Suprapubic skin (tissue), 4 donors: ENCODE measurements around the gene PCED1B.

Source experiments
- EP300 ChIP-seq: sonication (generic); formaldehyde crosslinking; IDR thresholded peaks from one replicate; pipeline ENCODE4 v1.6.1; 2017; ENCODE audit warnings: antibody characterized with exemption
- POLR2A ChIP-seq, 2 donors: fragments of 450-650 bp; IDR thresholded peaks; one replicate each; pipeline ENCODE4 v1.6.1; 2017; ENCODE audit warnings: antibody characterized with exemption in 2 of 2, mild to moderate bottlenecking in 2 of 2, moderate library complexity in 2 of 2
- POLR2AphosphoS5 ChIP-seq, 3 donors: sonication (generic); formaldehyde crosslinking; IDR thresholded peaks; one replicate each; pipeline ENCODE4 v1.6.1; 2017; ENCODE audit warnings: antibody characterized with exemption in 3 of 3
- TF ChIP-seq, protein P1 (sequence below), 2 donors: fragments of 200-600 bp in 1 of 2; fragments of 450-650 bp in 1 of 2; sonication (generic) in 1 of 2; IDR thresholded peaks; one replicate each; pipeline ENCODE4 v1.5.1; 2016 to 2019; ENCODE audit warnings: antibody characterized with exemption in 2 of 2, mild to moderate bottlenecking in 1 of 2, moderate library complexity in 1 of 2

DNA sequence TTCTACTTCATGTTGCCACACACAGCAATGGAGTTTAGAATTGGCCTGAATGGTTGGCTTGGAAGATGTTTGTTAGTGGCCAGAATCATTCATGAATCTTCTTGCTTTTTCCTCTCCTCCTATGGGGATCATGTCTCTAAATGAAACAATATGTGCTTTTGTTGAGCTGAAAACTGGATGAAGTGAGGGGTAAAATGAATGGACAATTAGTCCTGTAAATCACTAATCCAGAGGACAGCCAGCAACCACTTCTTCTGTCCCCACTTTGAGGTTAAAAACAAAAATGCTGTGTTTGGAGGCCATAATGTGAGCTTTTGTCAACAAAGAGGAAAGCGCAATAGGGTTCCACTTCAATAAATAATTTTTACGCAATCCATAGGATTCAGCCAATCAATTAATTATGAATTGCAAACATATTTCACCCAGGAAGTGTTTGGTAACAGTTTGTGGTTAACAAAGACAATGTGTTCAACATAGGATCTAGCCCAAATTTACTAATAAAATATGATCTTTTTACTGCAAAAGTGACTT is 30.7 kb downstream of the PCED1B start:
- TF ChIP-seq, protein P1, sequence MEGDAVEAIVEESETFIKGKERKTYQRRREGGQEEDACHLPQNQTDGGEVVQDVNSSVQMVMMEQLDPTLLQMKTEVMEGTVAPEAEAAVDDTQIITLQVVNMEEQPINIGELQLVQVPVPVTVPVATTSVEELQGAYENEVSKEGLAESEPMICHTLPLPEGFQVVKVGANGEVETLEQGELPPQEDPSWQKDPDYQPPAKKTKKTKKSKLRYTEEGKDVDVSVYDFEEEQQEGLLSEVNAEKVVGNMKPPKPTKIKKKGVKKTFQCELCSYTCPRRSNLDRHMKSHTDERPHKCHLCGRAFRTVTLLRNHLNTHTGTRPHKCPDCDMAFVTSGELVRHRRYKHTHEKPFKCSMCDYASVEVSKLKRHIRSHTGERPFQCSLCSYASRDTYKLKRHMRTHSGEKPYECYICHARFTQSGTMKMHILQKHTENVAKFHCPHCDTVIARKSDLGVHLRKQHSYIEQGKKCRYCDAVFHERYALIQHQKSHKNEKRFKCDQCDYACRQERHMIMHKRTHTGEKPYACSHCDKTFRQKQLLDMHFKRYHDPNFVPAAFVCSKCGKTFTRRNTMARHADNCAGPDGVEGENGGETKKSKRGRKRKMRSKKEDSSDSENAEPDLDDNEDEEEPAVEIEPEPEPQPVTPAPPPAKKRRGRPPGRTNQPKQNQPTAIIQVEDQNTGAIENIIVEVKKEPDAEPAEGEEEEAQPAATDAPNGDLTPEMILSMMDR (IDR thresholded peaks at IDR 0.05) = no peak
- TF ChIP-seq POLR2A (IDR thresholded peaks at IDR 0.05) (no peak), EP300 (no peak), POLR2AphosphoS5 (IDR thresholded peaks at IDR 0.05) (no peak)
